H9 (cell line): ENCODE measurements around the gene SV2C. TPM values are rescaled to one million over a fixed set of nuclear protein-coding genes. Genes with fewer than 3 reads are reported as not detected.

Experiments used
- DNase-seq: peaks from one replicate; pipeline ENCODE4 v3.0.0-alpha.2; 2017
- H2AFZ ChIP-seq: one replicate; pipeline ENCODE4 v1.6.1; 2013; ENCODE audit warnings: mild to moderate bottlenecking, low read length, control low read depth, moderate library complexity
- H2AK5ac ChIP-seq: 2 replicates; pipeline ENCODE4 v1.6.1; 2013; ENCODE audit warnings: low read length, control low read depth, mixed read lengths; ENCODE audit not compliant: insufficient read length
- H2BK120ac ChIP-seq: one replicate; pipeline ENCODE4 v1.6.1; 2013; ENCODE audit warnings: low read depth, mild to moderate bottlenecking, low read length, control low read depth, inconsistent platforms; ENCODE audit not compliant: poor library complexity, severe bottlenecking
- H2BK12ac ChIP-seq: 2 replicates; pipeline ENCODE4 v1.6.1; 2013; ENCODE audit warnings: low read length, control low read depth, mixed read lengths, low read depth; ENCODE audit not compliant: insufficient read length
- H2BK15ac ChIP-seq: 2 replicates; pipeline ENCODE4 v1.6.1; 2013; ENCODE audit warnings: low read depth, low read length, control low read depth
- H2BK20ac ChIP-seq: one replicate; pipeline ENCODE4 v1.6.1; 2013; ENCODE audit warnings: low read depth, mild to moderate bottlenecking, low read length, control low read depth, inconsistent platforms; ENCODE audit not compliant: poor library complexity, severe bottlenecking
- H2BK5ac ChIP-seq: 2 replicates; pipeline ENCODE4 v1.6.1; 2013; ENCODE audit warnings: low read length, control low read depth, mixed read lengths; ENCODE audit not compliant: insufficient read length
- H3K14ac ChIP-seq: 2 replicates; pipeline ENCODE4 v1.6.1; 2013; ENCODE audit warnings: low read length, control low read depth; ENCODE audit not compliant: insufficient read depth
- H3K18ac ChIP-seq: 2 replicates; pipeline ENCODE4 v1.6.1; 2013; ENCODE audit warnings: low read depth, mild to moderate bottlenecking, mixed read lengths, low read length, control low read depth; ENCODE audit not compliant: insufficient read length
- H3K23ac ChIP-seq: 2 replicates; pipeline ENCODE4 v1.6.1; 2013; ENCODE audit warnings: low read length, control low read depth, mixed read lengths, low read depth; ENCODE audit not compliant: insufficient read length
- H3K23me2 ChIP-seq: 2 replicates; pipeline ENCODE4 v1.6.1; 2013; ENCODE audit warnings: low read depth, mild to moderate bottlenecking, mixed read lengths, low read length, control low read depth; ENCODE audit not compliant: insufficient read length, poor library complexity, severe bottlenecking
- H3K27ac ChIP-seq: 2 replicates; pipeline ENCODE4 v1.5.1; 2013; ENCODE audit warnings: low read length, control low read depth, mixed read lengths, low read depth; ENCODE audit not compliant: insufficient read length
- H3K27me3 ChIP-seq: 2 replicates; pipeline ENCODE4 v1.6.1; 2013; ENCODE audit warnings: low read length, control low read depth, inconsistent platforms; ENCODE audit not compliant: insufficient read depth
- H3K4ac ChIP-seq: 2 replicates; pipeline ENCODE4 v1.6.1; 2013; ENCODE audit warnings: low read depth, mild to moderate bottlenecking, control low read depth, inconsistent platforms, low read length, moderate library complexity
- H3K4me1 ChIP-seq: 2 replicates; pipeline ENCODE4 v1.6.1; 2013; ENCODE audit warnings: low read length, control low read depth, inconsistent platforms; ENCODE audit not compliant: insufficient read depth
- H3K4me2 ChIP-seq: 2 replicates; pipeline ENCODE4 v1.6.1; 2013; ENCODE audit warnings: low read length, control low read depth, mixed read lengths; ENCODE audit not compliant: insufficient read length, insufficient read depth
- H3K56ac ChIP-seq: 2 replicates; pipeline ENCODE4 v1.6.1; 2013; ENCODE audit warnings: low read depth, mild to moderate bottlenecking, mixed read lengths, low read length, control low read depth; ENCODE audit not compliant: insufficient read length
- H3K79me1 ChIP-seq: 2 replicates; pipeline ENCODE4 v1.6.1; 2013; ENCODE audit warnings: low read depth, mild to moderate bottlenecking, moderate library complexity, low read length, control low read depth, inconsistent platforms; ENCODE audit not compliant: insufficient read depth, poor library complexity, severe bottlenecking
- H3K79me2 ChIP-seq: 2 replicates; pipeline ENCODE4 v1.6.1; 2013; ENCODE audit warnings: low read length, control low read depth, inconsistent platforms; ENCODE audit not compliant: insufficient read depth
- H3K9ac ChIP-seq: 2 replicates; pipeline ENCODE4 v1.6.1; 2013; ENCODE audit warnings: low read length, control low read depth, mixed read lengths; ENCODE audit not compliant: insufficient read length; ENCODE audit errors: extremely low read depth
- H3K9me3 ChIP-seq: one replicate; pipeline ENCODE4 v1.6.1; 2013; ENCODE audit warnings: low read depth, low read length, inconsistent platforms; ENCODE audit not compliant: control insufficient read depth
- H3T11ph ChIP-seq: one replicate; pipeline ENCODE4 v1.6.1; 2013; ENCODE audit warnings: mild to moderate bottlenecking, low read length, control low read depth, inconsistent platforms
- H4K20me1 ChIP-seq: one replicate; pipeline ENCODE4 v1.6.1; 2013; ENCODE audit not compliant: control insufficient read depth, insufficient read length, insufficient read depth
- H4K5ac ChIP-seq: 2 replicates; pipeline ENCODE4 v1.6.1; 2013; ENCODE audit warnings: low read depth, mild to moderate bottlenecking, mixed read lengths, low read length, control low read depth; ENCODE audit not compliant: insufficient read length
- H4K8ac ChIP-seq: replicated peaks from 2 replicates; pipeline ENCODE4 v1.6.1; 2013; ENCODE audit warnings: low read length, control low read depth, mixed read lengths, low read depth; ENCODE audit not compliant: insufficient read length
- H4K91ac ChIP-seq: 2 replicates; pipeline ENCODE4 v1.6.1; 2013; ENCODE audit warnings: low read depth, mild to moderate bottlenecking, moderate library complexity, mixed read lengths, low read length, control low read depth; ENCODE audit not compliant: insufficient read length
- H3K27ac Mint-ChIP-seq, 3 experiments: 2 replicates in 2 of 3; 3 replicates in 1 of 3; pipeline ENCODE4 v1.8.0; 2020 to 2021; ENCODE audit warnings: mixed read lengths in 3 of 3, mild to moderate bottlenecking in 1 of 3, moderate library complexity in 1 of 3
- H3K27me3 Mint-ChIP-seq: 2 replicates; pipeline ENCODE4 v1.8.0; 2021; ENCODE audit warnings: low read depth, mild to moderate bottlenecking, moderate library complexity, mixed read lengths
- H3K36me3 Mint-ChIP-seq, 3 experiments: 2 replicates in 2 of 3; 3 replicates in 1 of 3; pipeline ENCODE4 v1.8.0; 2020 to 2021; ENCODE audit warnings: low read depth in 3 of 3, mixed read lengths in 3 of 3; ENCODE audit not compliant: insufficient read depth in 1 of 3
- H3K4me1 Mint-ChIP-seq, 2 experiments: 2 replicates each; pipeline ENCODE4 v1.8.0; 2020; ENCODE audit warnings: mixed read lengths in 2 of 2
- H3K4me3 Mint-ChIP-seq, 2 experiments: 2 replicates in 1 of 2; 3 replicates in 1 of 2; pipeline ENCODE4 v1.8.0; 2020 to 2021; ENCODE audit warnings: mild to moderate bottlenecking in 2 of 2, mixed read lengths in 2 of 2, moderate library complexity in 1 of 2
- H3K9me3 Mint-ChIP-seq, 2 experiments: 2 replicates in 1 of 2; 3 replicates in 1 of 2; pipeline ENCODE4 v1.8.0; 2020; ENCODE audit warnings: mild to moderate bottlenecking in 2 of 2, mixed read lengths in 2 of 2, moderate library complexity in 1 of 2
- CTCF ChIP-seq: fragments of 200-600 bp; sonication (generic); conservative IDR thresholded peaks from 3 replicates; pipeline ENCODE4 v1.8.0; 2021; ENCODE audit warnings: antibody characterized with exemption, mild to moderate bottlenecking
- WGBS: extraction: QIAGEN DNeasy Blood & Tissue Kit; methylation state at CpG from one replicate; pipeline ENCODE4 v1.1.7; 2013; ENCODE audit warnings: missing lambda C conversion rate, low lambda C conversion rate, mixed read lengths; ENCODE audit not compliant: insufficient read length; ENCODE audit errors: extremely low coverage; 5-methylcytosine and 5-hydroxymethylcytosine counted together
- total RNA-seq: library from RNA; stranded (reverse); gene quantifications from 2 replicates; pipeline ENCODE4 v1.2.1, GENCODE V29; 2021

The SV2C gene
- total RNA-seq, 1 experiment from 2014 or later, result 0.09 TPM

DNA sequence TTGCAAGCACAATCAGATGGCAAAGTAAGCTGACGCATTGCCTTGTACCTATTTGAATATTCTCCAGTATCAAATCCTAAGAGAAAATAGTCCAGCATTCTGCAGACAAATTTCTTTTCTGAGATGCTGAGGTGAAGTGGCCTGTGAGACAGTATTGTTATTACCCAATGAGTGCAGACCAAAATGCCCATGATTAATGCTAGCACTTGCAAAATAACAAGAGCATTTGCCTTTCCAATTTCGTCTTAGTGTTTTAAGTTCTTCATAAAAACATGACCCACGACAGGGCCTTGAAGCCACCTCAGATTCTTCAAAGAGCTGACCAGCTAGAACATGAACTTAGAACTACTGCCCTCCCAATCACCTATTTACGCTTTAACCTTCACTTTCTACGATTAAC is 317.3 kb downstream of the SV2C start:
- Mint-ChIP-seq H3K9me3 (no peaks in the 10 kb centered on the region), H3K36me3 (no peaks in the 10 kb centered on the region), H3K27ac (no peak overlapping the region), H3K27me3 (peaks cover 15% of the 10 kb centered on the region), H3K4me1 (peaks cover 18 to 20% of the 10 kb centered on the region in 2 experiments), H3K4me3 (no peak overlapping the region)
- Histone ChIP-seq H3K79me1 (peaks cover 3% of the 10 kb centered on the region), H3K9me3 (no peaks in the 10 kb centered on the region), H2AK5ac (no peak overlapping the region), H3K23ac (no peak overlapping the region), H2BK120ac (no peak overlapping the region), H3K18ac (no peak overlapping the region), H4K20me1 (no peaks in the 10 kb centered on the region), H3K23me2 (peaks cover 7% of the 10 kb centered on the region), H2BK20ac (no peak overlapping the region), H2AFZ (no peak overlapping the region), H4K8ac (no peak overlapping the region), H2BK5ac (no peak overlapping the region), H3K14ac (no peak overlapping the region), H3K27ac (no peak overlapping the region), H3K4ac (no peak overlapping the region), H4K91ac (no peak overlapping the region), H2BK12ac (no peak overlapping the region), H4K5ac (no peak overlapping the region), H3K9ac (no peak overlapping the region), H3K4me1 (peaks cover 9% of the 10 kb centered on the region; the same call in 1 of the 2 replicates), H2BK15ac (no peak overlapping the region), H3K79me2 (peaks cover 8% of the 10 kb centered on the region; the same call in 1 of the 2 replicates), H3T11ph (no peak overlapping the region), H3K4me2 (no peak overlapping the region), H3K56ac (no peak overlapping the region), H3K27me3 (no peaks in the 10 kb centered on the region)
- TF ChIP-seq CTCF, result no peak
- WGBS, result no CpG with 5 or more reads among the region's 5 CpGs
- no peak for DNase-seq
